Stimulated activated CD4-positive, alpha-beta T cell treated with anti-CD3 and anti-CD28 coated beads, Interleukin-4, amount 100 ng/mL, for 4 hours (primary cell): Measurements from ENCODE around the gene HSPG2.
A peak's percentile ranks its signal among the peaks of the same experiment; 100 is the strongest.
"Not testable (repeated sequence)": the region's sequence is repeated elsewhere in the genome, so short reads cannot be mapped to it uniquely, and the experiment has no call there.

Source experiments
- DNase-seq, 2 experiments: peaks; one replicate each; pipeline ENCODE4 v3.0.0-alpha.2; 2020

Gene HSPG2

DNA sequence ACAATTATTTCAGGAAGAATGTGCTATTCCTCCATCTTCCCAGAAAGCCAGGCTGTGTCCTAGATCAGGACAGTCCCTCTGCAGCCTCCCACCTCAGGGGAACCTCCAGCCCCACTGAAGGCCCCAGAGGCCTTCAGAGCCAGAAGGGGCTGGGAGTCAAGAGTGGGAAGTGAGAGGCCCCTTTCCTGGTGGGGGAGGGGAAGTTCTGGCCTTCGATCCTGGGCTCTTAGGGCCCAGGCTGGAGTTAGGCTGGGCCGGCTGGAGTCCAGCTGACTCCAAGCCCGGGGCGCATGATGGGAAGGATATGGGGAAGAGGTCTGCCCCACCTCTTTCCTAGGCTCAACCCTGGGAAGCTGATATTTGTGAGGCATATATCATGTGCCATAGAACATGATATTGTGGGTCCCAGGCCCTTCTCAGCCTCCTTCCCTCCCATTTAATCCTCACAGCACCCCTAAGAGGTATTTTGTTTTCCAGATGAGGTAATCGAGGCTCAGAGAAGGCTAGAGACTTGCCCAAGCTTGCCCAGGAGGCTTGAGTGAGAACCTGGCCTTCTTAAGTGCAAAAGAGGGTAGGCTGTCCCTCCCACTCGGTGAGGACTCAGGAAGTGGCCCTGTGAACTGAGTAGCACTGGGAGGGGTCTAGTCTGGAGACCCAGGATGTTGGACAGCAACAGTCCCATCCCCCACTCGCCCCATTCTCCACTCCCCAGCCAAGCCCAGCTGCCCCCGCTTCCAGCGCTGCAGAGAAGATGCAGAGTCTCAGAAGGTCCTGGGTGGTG lies 18.6 kb upstream of the HSPG2 start:
- no peak for DNase-seq

DNA sequence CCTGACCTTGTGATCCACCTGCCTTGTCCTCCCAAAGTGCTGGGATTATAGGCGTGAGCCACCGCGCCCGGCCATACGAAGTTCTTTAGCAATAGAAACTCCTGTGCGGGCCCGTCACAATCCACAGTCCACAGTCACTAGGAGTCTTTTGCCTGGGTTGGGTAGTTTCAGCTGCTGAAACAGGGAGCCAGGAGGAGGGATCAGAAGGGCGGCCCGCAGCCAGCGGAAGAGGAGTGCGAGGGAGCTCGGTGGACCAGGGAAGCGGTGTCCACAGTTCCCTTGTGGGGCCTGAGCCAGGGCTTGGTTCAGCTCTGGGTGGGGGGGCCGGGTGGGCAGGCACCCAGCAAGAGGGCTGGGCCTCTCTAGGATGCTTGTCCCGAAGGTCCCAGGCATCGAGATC lies 17.9 kb upstream of the HSPG2 start:
- DNase-seq = no peak

DNA sequence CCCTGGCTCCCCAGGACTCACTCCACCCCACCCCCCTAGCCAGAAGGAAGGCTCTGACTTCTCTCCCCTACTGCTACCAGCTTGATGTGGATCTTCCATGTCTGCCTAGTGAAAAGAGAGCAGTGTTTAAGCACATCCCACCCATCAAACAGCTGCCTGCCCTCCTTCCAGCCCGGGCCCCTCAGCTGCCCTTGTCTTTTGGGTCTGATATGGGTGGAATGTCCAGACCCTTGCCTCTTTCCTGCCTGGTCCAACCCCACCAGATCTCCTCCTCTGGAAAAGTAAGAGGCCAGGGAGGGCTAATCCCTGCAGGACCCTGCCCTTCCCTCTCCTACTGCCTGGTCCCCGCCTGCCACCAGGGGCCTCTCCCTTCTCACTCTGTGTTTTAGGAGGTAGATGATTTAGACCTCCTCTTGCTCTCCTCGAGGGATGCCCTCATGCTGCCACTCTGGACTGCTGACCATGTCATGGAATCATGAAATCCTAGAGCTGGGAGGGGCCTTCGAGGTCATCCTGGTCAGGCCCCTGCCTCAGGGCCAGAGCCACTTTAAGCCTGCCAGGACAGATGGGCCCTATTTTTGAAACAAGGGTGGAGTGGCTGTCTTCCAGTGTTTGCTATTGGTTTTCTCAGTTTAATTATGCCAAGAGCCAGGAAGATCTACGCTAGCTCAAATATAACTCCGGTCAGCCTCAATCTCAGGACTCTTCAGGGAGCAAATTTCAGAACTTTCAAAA lies 15.8 kb upstream of the HSPG2 start:
- no peak for DNase-seq

DNA sequence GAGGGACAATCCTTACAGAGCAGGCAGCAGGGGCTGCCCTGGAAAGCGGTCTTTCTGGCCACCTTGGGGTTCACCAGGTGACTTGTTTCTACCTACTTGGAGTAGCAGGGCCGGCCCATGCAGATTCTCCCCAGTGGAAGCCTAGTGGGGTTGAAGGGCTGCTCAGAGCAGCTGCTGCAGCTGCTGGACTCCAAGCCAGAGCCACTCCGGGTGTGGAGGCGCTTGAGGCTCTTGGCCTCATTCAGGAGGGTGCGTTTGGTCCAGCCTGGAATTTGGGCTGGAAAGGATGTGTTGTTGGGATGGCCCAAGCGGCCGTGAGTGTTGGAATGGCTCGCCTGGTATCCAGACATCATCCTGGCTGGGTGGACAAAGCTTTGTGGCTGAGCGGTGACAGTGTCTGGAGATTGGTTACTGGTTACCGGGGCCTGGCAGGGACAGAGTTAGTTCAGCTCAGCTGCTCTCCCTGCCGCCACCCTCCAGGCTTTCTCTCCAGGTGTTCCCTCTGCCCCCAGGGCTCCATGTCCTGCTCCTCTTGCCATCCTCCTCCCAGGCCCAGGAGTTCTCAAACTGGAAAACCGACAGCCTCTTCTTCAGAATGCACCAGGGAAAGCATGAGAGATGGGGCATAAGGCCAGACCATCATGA lies 14.2 kb upstream of the HSPG2 start:
- DNase-seq = no peak

DNA sequence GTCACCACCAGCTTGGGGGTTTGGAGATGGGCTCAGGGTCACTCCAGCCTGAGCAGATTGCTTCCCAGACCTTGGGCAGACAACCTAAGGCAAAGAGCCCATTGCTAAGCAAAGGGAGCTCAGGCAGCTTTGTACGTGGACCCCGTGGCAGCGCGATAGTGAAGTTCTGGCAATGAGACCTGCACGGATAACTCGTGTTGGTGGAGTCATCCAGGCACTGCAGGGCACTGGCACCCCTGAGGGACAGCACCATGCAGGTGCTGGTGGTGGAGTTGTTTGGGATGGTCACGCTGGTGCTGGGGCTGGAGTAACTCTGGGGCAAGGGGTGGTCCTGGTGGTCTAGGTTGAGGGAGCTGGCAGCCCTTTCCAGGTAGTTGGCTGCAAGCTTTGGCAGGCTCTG lies 13.6 kb upstream of the HSPG2 start:
- DNase-seq = no peak

DNA sequence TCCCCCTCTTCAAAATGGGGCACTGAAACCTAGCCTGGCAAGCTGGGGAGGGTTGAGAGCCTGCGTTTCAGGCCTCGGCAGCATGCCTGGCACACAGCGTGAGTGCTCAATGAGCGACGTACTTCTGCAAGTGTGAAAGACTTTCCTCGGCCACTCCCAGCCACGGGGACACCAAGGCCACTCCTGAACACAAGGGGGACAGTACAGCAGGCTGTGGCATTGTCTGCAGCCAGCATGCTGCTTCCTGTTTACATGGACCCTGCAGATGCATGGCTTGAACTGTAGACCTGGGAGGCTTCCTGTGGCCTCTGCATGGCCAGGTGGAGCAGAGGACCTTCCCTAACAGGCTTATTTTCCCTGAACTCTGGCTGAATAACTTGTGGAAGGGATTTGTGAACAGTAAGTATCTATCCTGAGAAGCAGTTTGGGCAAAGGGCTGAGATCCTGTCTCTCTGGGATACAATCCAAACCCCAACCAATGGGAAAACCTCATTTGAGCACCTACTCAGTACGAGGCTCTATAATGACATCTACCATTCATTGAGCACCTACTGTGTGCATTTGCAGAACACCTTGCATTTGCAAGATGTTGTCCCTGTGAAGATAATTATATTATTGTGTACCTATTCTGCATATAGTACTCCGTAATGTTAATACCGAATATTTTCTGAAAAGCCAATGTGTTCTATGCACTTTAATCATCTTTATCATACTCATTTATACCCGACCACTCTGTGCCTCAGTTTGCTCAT lies 9.9 kb upstream of the HSPG2 start:
- DNase-seq = no peak

DNA sequence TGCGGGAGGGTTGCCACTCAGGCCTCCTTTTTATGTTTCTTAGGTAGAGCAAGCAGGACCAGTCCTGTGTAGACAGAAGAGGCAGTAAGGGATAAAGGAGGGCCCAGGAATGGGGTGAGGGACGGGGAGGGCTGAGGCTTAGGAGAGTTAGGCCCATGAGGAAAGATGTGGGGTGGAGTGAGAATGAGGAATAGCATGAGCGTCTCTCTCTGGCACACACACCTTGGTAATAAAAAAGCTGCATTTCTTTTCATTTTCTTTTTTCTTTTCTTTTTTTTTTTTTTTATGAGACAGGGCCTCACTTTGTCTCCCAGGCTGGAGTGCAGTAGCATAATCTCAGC lies 7.6 kb upstream of the HSPG2 start:
- DNase-seq = no peak

DNA sequence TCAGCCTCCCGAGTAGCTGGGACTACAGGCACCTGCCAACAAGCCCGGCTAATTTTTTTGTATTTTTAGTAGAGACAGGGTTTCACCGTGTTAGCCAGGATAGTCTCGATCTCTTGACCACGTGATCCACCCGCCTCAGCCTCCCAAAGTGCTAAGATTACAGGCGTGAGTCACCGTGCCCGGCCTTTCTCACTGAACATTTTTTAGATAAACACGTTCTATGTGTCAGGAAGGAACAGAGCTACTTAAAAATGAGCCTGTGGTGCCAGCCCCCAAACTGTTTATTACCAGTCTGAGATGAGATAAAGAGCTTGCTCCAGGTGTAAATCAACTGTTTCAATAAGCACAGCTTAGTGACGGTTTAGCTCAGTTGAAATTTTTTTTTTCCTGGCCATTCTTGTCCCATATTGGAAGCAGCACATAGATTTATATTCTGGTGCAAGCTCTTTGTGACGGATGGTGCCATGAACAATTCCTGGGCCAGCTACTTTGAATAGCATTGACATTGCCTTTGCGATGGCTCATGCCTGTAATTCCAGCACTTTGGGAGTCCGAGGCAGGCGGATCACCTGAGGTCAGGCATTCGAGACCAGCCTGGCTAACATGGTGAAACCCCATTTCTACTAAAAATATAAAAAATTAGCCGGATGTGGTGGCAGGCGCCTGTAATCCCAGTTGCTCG lies 6.0 kb upstream of the HSPG2 start:
- DNase-seq = not testable (repeated sequence)

DNA sequence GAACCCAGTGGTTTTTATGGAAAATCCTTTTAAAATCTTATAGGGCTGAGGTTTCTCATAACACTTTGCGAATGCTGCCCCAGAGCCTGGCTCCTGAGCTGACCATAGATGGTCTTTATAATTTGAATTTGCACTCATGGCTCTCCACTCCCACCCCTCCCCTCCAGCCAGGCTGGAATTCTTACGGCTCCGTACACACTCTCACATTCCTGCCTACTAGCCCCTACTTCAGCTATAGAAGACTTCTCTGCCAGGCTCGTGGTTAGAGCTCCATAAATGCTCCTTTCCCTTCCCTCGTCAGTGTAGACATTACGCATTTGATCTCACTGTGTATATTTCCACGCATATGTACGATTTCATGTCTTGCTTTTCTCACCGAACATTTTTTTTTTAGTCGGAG lies 5.4 kb upstream of the HSPG2 start:
- no peak for DNase-seq

DNA sequence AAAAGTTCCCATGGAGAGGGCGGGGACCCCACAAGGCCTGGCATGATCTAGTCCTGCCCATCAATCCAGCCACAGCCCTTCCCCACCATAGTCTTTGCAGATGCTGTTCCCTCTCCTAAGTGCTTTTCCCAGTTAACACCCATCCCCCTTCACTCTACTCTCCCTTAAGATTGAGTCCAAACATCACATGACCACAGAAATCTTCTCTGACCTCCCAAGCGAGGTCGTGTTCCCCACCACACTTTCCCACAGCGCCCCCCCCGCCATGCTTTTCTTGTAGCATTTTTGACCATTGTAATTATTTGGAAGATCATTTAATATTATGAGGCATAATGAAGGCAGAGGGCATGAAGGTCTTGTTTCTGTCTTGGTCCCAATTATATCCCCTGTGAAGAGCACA lies 4.3 kb upstream of the HSPG2 start:
- DNase-seq = no peak

DNA sequence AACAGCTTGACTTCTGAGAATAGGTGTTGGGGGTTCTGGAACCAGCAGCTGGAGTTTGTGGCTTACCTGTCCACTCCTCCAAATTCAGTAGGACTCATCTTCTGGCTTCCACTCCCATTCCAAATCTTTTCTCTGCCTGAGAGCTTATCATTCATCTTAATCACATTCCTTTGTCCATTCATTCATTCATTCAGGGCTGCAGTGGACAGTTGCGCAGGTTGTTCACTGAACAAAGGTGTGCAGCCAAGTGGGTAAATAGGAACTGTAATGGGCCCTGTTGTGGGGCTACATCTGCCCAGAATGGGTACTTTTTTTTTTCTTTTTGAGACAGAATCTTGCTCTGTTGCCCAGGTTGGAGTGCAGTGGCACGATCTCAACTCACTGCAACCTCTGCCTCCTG lies 3.4 kb upstream of the HSPG2 start:
- DNase-seq = no peak

DNA sequence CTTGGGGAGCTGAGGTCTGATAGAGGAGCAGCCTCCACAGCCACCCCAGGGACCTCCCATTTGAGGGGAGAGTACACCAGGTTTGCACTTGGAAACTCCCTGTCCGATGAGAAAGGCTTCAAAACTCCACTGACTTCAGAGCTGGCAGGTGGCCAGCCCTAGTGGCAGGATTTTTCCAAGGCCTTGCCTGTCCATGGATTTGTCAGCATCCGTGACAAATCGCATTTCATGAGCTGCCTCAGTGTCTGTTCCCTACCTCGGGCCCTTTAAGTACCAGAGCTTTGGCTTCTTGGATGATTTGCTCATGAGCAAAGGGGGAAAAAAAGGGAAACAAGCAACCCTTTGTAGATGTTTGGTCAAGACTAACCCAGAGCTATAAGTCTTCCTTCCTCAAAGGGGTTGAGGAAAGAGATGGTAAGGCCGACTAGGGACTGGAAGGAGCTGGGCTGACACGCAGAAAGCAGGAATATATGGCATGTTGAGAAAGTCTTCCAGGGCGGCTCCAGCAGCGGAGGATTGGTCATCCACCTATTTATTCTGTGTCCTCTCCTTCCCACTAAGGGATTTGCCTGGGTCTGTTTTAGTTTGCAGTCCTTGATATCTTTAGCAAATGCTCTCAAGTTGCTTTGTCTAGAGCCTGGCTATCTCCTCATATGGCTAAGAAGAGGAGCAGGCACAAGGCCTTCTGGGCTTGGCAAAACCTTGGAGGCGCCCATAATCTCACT lies 2.7 kb upstream of the HSPG2 start:
- no peak for DNase-seq

DNA sequence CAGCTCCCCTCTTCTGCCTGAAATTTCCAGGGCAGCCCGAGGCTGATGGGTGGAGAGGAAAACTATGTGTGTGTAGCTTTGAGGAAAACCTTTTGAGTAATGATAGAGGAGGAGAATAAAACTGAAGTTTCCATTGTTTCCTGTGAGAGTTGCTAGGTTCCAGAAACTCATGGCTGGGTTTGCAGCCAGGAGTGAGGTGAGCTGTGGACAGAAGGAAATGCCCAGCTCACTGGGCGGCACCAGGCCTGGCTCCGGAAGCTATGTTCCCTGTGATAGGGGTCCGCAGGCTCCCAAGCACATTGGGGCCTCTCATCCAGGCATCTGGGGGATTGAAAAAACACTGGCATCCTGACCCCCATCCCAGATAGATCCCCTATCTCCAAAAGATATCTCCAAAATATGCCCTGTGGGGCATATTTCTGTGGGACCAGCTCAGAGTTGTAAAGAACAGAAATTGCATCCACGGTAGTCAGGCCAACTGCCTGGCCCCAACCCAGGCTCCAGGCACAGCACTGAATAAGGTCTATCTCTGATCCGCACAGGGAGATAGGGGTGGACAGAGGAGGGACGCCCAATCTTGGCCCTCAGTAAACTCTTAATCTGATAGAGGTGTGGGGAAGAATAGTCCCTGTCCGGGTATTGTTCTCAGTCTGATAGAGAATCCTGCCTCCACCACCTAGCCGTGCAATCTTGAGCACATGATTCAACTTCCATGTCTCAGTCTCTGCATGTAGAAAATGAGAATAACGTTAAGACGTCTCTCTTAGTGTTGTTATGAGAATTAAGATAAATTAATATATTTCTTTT lies 1.8 kb upstream of the HSPG2 start:
- DNase-seq = no peak

DNA sequence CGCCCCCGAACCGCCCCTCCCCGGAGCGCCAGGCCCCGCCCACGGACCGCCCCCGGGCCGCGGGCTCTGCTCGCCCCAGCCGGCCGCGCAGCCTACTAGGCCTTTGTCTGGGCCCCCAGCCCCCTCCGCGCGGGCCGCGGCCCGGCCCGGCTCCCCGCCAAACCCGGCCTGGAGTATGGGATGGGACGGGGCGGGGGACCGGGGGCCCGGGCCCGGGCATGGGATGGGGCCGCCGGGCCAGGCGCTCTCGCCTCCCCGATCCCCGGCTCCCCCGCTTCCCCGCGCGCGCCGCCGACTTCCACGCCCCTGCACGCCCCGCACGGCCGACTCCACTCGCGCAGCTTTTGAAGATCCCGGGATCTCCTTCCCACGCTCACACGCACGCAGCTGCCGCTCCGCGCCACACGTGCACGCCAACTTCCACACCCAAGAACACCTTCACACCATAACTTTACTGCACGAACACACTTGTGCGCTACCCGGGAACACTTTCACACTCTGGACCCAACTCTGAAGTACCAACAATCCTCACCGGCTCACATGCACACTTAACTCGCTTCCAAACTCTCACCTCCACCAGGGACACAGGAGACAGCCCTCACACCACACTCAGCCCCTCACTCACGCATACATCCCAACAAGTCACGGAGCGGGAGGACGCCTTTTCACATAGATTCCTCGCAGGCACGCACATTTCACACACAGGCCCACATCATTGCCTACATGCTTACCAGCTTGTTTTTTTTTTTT lies 437 bp upstream of the HSPG2 start:
- peak; percentile 50 to 75 for DNase-seq

DNA sequence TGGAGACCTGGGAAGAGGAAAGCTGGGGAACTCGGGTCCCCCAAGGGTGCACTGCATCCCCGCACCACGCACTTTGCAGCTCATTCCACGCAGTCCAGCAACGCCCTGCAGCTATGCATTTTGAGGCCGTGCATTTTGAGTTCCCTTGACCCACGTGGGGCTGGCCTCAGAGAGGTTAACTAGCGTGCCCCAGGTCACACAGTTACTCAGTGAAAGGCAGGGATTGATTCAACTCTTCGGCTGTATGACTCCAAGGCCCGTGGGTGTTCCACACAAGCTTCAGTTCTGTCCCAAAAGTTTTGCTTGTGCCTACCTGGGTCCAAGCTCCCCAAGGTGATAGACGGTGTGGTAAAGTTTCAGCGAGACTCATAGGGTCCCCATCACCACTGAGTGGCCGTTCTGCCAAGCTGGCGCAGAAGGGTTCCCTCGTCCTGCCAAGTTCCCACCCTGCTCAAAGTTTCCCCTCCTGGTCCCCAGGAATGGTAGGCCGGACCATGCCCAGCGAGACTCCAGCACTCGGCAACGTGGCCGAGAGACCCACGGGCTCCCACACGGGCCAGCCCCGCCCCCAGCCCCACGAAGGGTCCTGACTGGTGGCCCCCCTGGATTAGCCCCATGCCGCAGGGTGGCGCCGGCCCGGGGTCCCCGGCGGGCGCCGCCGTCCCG lies 611 bp downstream of the HSPG2 start:
- peak in 1 of 2 experiments; percentile 17 for DNase-seq

DNA sequence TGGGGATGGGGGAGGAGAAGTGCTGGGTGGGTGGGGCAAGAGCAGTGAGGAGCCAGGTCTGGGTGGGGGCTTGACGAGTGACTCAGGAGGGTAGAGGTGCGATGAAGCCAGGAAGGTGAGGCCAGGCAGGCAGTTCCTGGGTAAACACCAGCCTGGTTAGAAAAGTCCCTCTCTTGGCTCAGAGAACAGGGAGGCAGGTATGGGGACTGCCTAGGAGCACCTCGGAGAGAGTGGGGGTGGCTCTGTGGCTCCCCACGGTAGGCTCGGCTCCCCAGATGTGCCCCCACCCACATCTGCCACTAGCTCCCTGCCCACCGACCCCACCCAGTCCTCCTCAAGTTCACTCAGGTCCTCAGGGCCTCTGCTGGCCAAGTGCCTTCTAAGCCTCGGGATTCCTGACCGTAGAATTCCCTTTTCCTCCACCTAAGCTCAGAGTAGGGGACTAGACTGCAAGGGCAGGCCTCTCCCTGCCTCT lies 1.2 kb downstream of the HSPG2 start:
- DNase-seq = no peak

DNA sequence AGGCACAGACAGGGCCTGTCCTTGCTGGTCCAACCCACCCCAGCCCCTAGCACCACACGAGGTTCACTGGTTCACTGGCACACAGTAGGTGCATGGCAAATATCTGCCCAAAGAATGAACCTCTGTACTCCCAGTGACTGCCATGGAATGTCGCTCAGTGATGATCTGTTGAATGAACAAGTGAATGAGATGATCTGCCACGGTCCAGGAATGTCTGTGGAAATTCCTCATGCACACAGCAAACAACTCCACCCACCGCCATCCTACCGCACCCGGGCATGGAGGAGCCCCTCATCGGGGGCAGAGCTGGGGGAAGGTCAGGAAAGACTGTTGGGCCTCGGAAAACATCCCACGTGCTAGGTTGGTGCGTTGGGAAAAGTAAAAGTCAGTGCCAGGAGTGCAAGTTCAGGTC lies 1.7 kb downstream of the HSPG2 start:
- no peak for DNase-seq

DNA sequence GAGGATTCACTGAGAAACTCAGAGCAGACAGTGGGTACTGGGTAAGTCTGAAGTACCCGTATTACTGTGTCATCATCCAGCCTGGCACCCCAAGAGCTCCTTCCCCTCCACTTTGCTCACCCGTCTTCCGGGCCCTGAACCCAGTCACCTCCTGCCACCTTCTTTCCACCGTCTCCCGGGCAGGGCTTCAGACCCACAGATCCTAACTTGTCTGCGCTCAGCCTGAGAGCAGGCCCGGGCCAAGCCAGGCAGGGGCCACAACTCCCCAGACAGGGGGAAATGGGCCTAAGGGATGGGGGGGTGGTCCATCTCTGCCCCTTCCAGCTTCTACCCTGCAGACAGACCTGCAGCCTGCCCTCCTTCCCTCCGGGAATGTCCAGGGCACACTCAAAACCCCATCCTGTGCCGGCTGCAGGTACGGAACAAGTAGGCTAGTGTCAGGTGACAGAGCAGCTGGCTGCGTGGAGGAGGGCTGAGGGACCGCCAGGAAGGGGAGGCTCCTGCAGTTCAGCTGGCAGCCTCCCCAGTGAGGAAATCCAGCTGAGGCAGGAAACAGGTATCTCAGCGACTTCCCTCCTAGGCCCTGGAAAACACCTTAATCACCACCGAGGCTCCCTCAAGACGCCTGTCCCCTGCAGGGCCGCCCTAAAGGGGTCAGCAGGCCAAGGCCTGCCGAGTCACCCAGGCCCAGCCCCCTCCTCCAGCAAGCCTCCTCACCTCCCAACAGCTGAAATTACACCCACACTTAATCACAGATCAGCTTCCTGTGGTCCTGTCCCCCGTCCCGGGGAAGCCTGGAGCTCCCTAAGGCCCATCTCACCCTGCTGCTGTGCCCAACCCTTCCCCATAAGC lies 3.5 kb downstream of the HSPG2 start:
- no peak for DNase-seq

DNA sequence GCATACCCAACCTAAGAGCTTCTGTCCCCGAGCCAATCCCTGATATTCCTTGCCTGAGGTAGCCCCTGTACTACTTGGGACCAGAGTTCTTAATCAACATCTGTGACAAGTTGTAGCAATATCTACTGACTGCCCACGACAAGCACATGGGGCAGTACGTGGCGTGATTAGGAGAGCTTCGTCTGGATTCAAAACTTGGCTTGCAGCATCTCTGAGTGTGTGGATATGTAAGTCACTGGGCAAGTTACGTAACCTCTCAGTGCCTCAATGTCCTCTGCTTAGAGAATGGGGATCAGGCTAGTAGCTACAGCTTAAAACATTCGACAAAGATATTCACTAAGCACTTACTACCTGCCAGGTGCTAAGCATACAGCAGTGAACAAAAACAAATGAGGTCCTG lies 5.0 kb downstream of the HSPG2 start:
- DNase-seq = no peak
